ENCODE results near the gene VAT1L. TPM values are rescaled to one million over a fixed set of nuclear protein-coding genes. Genes with fewer than 3 reads are reported as not detected.

The VAT1L gene
- total RNA-seq, 1 experiment from 2014 or later = 33.8 TPM

- Mint-ChIP-seq H3K4me1 (peaks cover 0 to 2% of the 10 kb centered on the region in 2 experiments; a peak in 1 of 4 replicates), H3K27ac (no peak overlapping the region; a peak in 1 of 7 replicates), H3K9me3 (no peaks in the 10 kb centered on the region; a peak in 1 of 5 replicates), H3K4me3 (no peak overlapping the region), H3K27me3 (ENCODE audit: low read depth) (peaks cover 3% of the 10 kb centered on the region), H3K36me3 (ENCODE audit: insufficient read depth in 1 of 3, low read depth in 3 of 3) (no peaks in the 10 kb centered on the region)
- Histone ChIP-seq H3K9me3 (ENCODE audit: control insufficient read depth, low read depth, low read length) (no peaks in the 10 kb centered on the region), H3K56ac (ENCODE audit: insufficient read length, low read depth, low read length) (no peak overlapping the region), H3K18ac (ENCODE audit: insufficient read length, low read depth, low read length) (no peak overlapping the region), H2AK5ac (ENCODE audit: insufficient read length, low read length) (no peak overlapping the region), H2BK5ac (ENCODE audit: insufficient read length, low read length) (no peak overlapping the region), H3K27me3 (ENCODE audit: insufficient read depth, low read length) (no peaks in the 10 kb centered on the region), H2BK20ac (ENCODE audit: low read depth, low read length, poor library complexity, severe bottlenecking) (no peak overlapping the region), H2BK15ac (ENCODE audit: low read depth, low read length) (no peak overlapping the region), H3K23ac (ENCODE audit: insufficient read length, low read depth, low read length) (no peak overlapping the region), H4K91ac (ENCODE audit: insufficient read length, low read depth, low read length) (no peak overlapping the region), H3K4me1 (ENCODE audit: insufficient read depth, low read length) (no peaks in the 10 kb centered on the region), H3K27ac (ENCODE audit: insufficient read length, low read depth, low read length) (no peak overlapping the region), H4K5ac (ENCODE audit: insufficient read length, low read depth, low read length) (no peak overlapping the region), H2BK120ac (ENCODE audit: low read depth, low read length, poor library complexity, severe bottlenecking) (no peak overlapping the region), H3K23me2 (ENCODE audit: insufficient read length, low read depth, low read length, poor library complexity, severe bottlenecking) (no peaks in the 10 kb centered on the region), H3K79me1 (ENCODE audit: insufficient read depth, low read depth, low read length, poor library complexity, severe bottlenecking) (no peaks in the 10 kb centered on the region), H3K14ac (ENCODE audit: insufficient read depth, low read length) (no peak overlapping the region), H3K4ac (ENCODE audit: low read depth, low read length) (no peak overlapping the region), H3K79me2 (ENCODE audit: insufficient read depth, low read length) (no peaks in the 10 kb centered on the region), H3K9ac (ENCODE audit: extremely low read depth, insufficient read length, low read length) (no peak overlapping the region), H2BK12ac (ENCODE audit: insufficient read length, low read depth, low read length) (no peak overlapping the region), H3K4me2 (ENCODE audit: insufficient read depth, insufficient read length, low read length) (no peak overlapping the region), H4K8ac (replicated peaks; ENCODE audit: insufficient read length, low read depth, low read length) (no peak overlapping the region), H2AFZ (ENCODE audit: low read length) (no peak overlapping the region), H4K20me1 (ENCODE audit: control insufficient read depth, insufficient read depth, insufficient read length) (no peaks in the 10 kb centered on the region), H3T11ph (ENCODE audit: low read length) (no peak overlapping the region)
- no peak for DNase-seq
- no CpG with 5 or more reads among the region's 5 CpGs for WGBS (ENCODE audit: extremely low coverage, insufficient read length, low lambda C conversion rate)
- no peak for TF ChIP-seq CTCF (conservative IDR thresholded peaks at IDR 0.05)
Measured at GRCh38 chr16:77758046-77758445, 30.3 kb upstream of the VAT1L start.

Measured in H9 (cell line).